HG02763 (cell line): Measurements from ENCODE around the gene MARVELD3.
"Not testable (repeated sequence)": the region's sequence is repeated elsewhere in the genome, so short reads cannot be mapped to it uniquely, and the experiment has no call there.

ENCODE experiments used
- ATAC-seq: cut with Tn5 transposase; IDR thresholded peaks from one replicate; pipeline ENCODE4 v1.9.1; 2021; ENCODE audit warnings: mild to moderate bottlenecking, moderate library complexity; ENCODE audit not compliant: unreplicated experiment

MARVELD3 gene

DNA sequence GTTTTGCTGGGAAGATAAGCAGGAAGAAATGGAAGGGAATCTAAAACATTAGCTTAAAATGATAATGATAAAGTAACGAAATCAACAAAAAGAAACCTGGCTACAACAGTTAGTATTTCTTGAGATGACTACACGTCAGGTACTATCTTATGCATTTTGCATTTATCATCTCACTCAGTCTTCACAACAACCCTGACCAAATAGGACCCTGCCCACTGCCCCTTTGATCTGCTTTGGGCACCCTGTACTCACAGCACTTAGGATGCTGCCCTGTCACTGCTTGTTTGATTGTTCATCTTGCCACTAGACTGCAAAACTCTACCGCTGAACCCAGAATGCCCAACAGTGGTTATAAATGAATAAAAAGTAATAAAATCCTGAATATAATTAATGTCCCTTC lies 45.2 kb downstream of the MARVELD3 start:
- ATAC-seq = no peak

DNA sequence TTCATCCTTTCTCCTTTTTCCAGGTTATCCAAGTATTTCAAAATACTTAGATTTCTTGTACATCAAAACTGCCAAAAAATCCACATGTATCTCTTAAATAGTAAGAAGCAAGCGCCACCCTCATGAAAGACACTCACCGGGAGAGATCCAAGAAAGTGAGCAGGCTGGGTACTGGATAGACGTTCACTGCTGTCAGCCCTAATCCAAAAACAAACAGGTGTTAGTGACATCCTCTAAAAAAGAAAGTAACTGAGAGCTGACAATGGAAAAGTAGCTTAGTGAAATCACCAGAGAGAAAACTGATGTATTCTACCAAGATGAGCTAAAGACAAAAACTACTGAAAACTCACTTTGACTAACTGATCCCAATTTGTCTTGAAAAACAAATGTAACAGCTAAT lies 46.1 kb downstream of the MARVELD3 start:
- ATAC-seq = no peak

- ATAC-seq = no peak
These were observed 47.0 kb downstream of the MARVELD3 start for GRCh38 chr16:71672803-71673581.

- no peak for ATAC-seq
These were observed 47.6 kb downstream of the MARVELD3 start for GRCh38 chr16:71673582-71673973.

GRCh38 chr16:71674229-71674628 lies 48.2 kb downstream of the MARVELD3 start:
- no peak for ATAC-seq

GRCh38 chr16:71675380-71675779 lies 49.4 kb downstream of the MARVELD3 start:
- ATAC-seq = no peak

GRCh38 chr16:71676236-71676635 lies 50.3 kb downstream of the MARVELD3 start:
- no peak for ATAC-seq

DNA sequence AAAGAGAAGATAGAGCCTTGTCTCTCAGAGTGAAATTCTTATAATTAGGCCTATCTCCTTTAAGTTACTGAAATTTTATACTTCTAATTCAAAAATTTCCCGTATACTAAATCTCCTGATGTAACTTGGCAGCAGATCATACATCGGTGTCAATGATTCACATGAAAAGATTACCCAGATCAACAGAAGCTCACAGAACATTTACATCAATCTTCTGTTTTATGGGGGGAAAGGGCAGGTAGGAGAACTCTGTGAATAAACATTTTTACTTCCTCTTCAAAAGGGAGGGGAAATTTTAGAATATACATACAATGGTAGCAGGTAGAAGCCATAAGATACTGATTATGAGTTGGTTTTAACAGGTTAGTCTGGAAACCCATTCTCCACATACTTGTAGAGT lies 55.4 kb downstream of the MARVELD3 start:
- ATAC-seq = no peak

DNA sequence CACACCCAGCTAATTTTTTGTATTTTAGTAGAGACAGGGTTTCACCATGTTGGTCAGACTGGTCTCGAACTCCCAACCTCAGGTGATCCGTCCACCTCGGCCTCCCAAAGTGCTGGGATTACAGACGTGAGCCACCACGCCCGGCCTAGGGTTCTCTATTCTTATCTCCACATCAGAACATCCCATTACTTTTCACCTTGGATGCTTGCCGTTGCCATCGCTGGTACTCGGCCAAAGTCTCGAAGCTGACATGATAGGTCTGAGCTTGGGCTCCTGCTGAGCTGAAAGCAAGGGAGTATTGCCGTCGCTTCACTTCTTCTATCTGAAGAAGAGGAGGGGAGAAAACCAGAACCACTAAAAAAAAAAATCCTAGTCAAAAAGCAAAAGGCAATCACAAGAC lies 58.3 kb downstream of the MARVELD3 start:
- ATAC-seq = not testable (repeated sequence)
